Measurements from ENCODE around the gene KCNH2.
A peak's percentile ranks its signal among the peaks of the same experiment; 100 is the strongest.

Gene KCNH2

DNA sequence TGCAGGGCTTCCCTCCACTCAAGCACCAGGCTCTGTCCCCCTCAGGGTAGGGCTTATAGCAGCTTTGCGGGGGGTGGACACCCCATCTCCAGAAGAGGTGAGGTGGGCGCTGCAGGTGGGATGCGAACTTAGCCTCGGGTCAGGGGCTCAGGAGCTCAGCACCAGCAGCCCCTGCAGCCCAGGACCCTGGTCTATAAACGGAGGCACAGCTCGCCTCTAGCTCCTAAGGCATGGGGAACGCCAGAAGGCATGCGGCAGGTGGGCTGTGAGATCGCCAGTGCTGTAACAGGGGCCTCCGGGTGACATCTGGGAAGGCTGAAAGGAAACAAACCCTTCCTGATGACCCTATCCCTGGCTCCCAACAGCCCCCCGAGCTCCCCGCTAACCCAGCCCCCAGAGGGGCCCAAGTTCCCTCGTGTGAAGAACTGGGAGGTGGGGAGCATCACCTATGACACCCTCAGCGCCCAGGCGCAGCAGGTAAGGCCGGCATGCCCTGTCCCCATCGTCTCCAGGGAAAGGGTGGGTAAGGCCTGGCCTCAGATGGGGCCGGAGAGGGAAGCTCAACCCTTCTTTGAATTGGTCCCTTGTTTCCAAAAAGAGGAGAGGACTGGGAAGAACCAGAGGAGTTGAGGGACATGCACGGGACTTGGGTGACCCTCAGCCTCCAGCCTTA lies 16.9 kb upstream of the KCNH2 start:
- DNase-seq = no peak
- H3K9me3 Mint-ChIP-seq = peaks cover 9 to 11% of the 10 kb centered on the region in 2 donors
- H3K4me3 Mint-ChIP-seq = no peak overlapping the region
- H3K27me3 Mint-ChIP-seq = peaks cover 47 to 57% of the 10 kb centered on the region in 2 donors
- peaks cover 2 to 8% of the 10 kb centered on the region in 2 donors for H3K4me1 Mint-ChIP-seq
- H3K36me3 Mint-ChIP-seq = peaks cover 5 to 9% of the 10 kb centered on the region in 2 donors
- H3K27ac Mint-ChIP-seq = no peak overlapping the region
- ATAC-seq (replicated peaks) = peak in 1 of 2 donors; percentile 5

DNA sequence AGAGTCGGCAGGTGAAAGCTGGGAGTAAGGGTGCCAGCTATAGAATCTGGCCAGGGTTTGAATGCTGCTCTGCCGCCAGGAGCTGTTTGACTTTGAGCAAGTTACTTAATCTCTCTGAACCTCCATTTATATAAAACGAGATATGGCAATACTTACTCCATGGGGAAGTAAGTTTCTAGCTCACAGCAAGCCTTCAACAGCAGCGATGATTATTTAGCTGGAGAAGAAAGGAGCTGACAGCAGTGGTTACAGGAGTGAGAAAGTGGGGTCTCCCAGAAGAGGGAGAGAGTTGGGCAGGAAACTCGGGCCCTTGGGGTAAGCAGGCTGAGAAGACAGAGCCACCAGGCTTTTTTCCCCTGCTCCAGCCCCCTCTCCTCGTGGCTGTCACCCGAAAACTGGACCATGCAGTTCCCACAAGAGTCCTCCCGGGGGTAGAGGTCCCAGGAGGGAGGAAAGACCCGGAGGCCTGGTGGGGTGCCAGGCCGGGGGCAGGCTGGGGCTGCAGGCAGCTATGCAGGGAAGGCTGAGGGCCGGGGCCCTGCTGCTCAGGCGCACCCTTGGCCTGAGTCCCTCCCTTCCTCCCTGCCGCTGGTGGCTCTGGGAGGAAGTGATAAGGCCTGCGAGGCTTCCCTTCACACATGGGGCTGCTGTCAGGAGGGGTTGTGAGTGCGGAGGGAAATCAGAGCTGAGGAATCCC lies 16.2 kb upstream of the KCNH2 start:
- ATAC-seq (replicated peaks) = peak; percentile 63 to 64

DNA sequence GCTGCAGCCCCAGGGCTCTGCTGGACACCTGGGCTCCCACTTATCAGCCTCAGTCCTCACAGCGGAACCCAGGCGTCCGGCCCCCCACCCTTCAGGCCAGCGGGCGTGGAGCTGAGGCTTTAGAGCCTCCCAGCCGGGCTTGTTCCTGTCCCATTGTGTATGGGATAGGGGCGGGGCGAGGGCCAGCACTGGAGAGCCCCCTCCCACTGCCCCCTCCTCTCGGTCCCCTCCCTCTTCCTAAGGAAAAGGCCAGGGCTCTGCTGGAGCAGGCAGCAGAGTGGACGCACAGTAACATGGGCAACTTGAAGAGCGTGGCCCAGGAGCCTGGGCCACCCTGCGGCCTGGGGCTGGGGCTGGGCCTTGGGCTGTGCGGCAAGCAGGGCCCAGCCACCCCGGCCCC lies 15.4 kb upstream of the KCNH2 start:
- Mint-ChIP-seq H3K27ac (no peak overlapping the region), H3K4me3 (no peak overlapping the region), H3K4me1 (peaks cover 3 to 15% of the 10 kb centered on the region in 2 donors), H3K36me3 (peaks cover 5 to 11% of the 10 kb centered on the region in 2 donors), H3K27me3 (peaks cover 58 to 64% of the 10 kb centered on the region in 2 donors), H3K9me3 (peaks cover 9 to 12% of the 10 kb centered on the region in 2 donors)
- ATAC-seq (replicated peaks) (no peak), DNase-seq (no peak)

More for the DNA sequence above, 16.2 kb upstream of the KCNH2 start:
- peaks cover 5 to 11% of the 10 kb centered on the region in 2 donors for H3K36me3 Mint-ChIP-seq
- no peak for DNase-seq
- H3K27me3 Mint-ChIP-seq = peaks cover 54 to 64% of the 10 kb centered on the region in 2 donors
- H3K27ac Mint-ChIP-seq = no peak overlapping the region
- peaks cover 2 to 8% of the 10 kb centered on the region in 2 donors for H3K4me1 Mint-ChIP-seq
- H3K9me3 Mint-ChIP-seq = peaks cover 9 to 12% of the 10 kb centered on the region in 2 donors
- no peak overlapping the region for H3K4me3 Mint-ChIP-seq

DNA sequence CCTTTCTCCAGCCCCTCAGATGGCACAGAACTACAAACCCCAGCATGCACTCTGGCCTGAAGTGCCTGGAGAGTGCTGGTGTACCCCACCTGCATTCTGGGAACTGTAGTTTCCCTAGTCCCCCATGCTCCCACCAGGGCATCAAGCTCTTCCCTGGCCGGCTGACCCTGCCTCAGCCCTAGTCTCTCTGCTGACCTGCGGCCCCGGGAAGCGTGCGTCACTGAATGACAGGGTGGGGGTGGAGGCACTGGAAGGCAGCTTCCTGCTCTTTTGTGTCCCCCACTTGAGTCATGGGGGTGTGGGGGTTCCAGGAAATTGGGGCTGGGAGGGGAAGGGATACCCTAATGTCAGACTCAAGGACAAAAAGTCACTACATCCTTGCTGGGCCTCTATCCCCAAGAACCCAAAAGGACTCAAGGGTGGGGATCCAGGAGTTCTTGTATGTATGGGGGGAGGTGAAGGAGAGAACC lies 14.7 kb upstream of the KCNH2 start:
- peaks cover 5 to 11% of the 10 kb centered on the region in 2 donors for H3K36me3 Mint-ChIP-seq
- peaks cover 58 to 64% of the 10 kb centered on the region in 2 donors for H3K27me3 Mint-ChIP-seq
- no peak overlapping the region for H3K27ac Mint-ChIP-seq
- ATAC-seq (replicated peaks) (peak; percentile 68 to 73), DNase-seq (no peak)
- H3K4me3 Mint-ChIP-seq = no peak overlapping the region
- H3K9me3 Mint-ChIP-seq = peaks cover 9 to 12% of the 10 kb centered on the region in 2 donors
- H3K4me1 Mint-ChIP-seq = peaks cover 8 to 20% of the 10 kb centered on the region in 2 donors

DNA sequence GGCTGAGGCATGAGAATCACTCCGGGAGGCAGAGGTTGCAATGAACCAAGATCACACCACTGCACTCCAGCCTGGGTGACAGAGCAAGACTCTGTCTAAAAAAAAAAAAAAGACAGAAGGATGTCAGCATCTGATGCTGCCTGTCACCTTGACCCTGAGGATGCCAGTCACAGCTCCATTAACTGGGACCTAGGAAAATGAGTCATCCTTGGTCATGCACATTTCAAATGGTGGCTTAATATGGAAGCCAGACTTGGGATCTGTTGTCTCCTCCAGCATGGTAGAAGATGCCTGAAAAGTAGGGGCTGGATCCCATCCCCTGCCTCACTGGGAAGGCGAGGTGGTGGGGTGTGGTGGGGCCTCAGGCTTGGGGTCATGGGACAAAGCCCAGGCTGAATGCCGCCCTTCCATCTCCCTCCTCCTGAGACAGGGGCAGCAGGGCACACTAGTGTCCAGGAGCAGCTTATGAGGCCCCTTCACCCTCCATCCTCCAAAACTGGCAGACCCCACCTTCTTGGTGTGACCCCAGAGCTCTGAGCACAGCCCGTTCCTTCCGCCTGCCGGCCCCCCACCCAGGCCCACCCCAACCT lies 14.0 kb upstream of the KCNH2 start:
- DNase-seq (no peak), ATAC-seq (replicated peaks) (no peak)
- H3K27ac Mint-ChIP-seq = no peak overlapping the region
- peaks cover 5 to 11% of the 10 kb centered on the region in 2 donors for H3K36me3 Mint-ChIP-seq
- H3K4me3 Mint-ChIP-seq = no peak overlapping the region
- peaks cover 8 to 20% of the 10 kb centered on the region in 2 donors for H3K4me1 Mint-ChIP-seq
- peaks cover 58 to 64% of the 10 kb centered on the region in 2 donors for H3K27me3 Mint-ChIP-seq
- H3K9me3 Mint-ChIP-seq = peaks cover 9 to 12% of the 10 kb centered on the region in 2 donors

DNA sequence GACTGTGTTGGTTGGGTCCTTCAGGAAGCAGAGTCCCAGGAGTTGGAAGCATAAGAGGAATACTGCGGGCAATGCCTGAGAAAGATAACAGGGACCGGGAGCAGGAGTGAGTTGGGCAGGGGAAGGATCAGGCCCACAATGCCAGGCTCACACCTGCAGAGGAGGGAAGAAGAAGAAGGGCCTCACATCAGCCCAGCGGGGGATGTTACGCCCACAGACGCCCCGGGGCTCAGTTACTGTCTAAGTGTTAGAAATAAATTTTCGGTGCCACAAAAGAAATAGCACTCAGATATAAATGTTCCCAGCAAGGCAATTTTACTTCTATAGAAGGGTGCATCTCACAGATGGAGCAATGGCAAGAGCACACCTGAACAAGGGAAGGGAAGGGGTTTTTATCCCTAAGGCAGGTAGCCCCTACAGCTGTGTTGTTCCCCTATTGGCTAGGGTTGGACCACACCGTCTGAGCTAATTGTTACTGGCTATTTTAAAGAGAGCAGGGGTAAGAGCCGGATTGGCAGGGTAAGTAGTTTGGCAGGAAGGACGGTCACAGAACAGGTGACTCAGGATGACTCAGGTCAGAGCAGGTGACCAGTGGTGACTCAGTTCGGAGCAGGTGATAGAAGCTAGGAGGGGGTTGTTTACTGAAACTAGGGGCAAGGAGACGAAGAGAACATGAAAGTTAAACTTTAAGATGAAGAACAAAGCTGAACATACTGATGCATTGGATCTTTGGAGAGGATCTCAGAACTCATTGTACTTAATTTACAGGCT lies 12.5 kb upstream of the KCNH2 start, which contains the start of gene NOS3:
Gene NOS3, plus strand, starts transcription at position 602 of the 771 bp plus-strand sequence. CDS start 2,787 bp downstream, outside the sequence.
- Mint-ChIP-seq H3K4me1 (peaks cover 12 to 19% of the 10 kb centered on the region in 2 donors), H3K27ac (no peak within 1 kb of the TSS), H3K27me3 (peaks cover 57 to 69% of the 10 kb centered on the region in 2 donors), H3K4me3 (no peak within 1 kb of the TSS), H3K9me3 (peaks cover 9 to 12% of the 10 kb centered on the region in 2 donors), H3K36me3 (peaks cover 5 to 11% of the 10 kb centered on the region in 2 donors)
- no peak for DNase-seq
- no peak for ATAC-seq (replicated peaks)

DNA sequence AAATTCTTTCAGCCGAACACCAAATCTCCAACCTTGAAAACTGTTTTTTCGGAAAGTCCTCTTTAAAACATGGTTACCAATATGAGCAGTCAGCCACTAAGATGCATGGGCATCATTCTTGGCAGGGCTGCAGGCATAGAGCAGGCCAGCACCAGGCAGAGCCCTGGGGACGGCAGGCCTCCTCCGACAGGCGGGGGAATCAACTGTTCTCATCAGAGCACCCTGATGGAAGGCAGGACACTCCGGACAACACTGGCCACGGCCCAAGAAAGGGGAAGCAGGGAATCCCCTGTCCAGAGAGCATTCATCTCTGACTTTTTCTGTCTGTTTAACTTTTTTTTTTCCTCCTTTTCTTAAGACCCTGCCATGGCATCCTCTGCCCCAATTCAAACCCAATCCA lies 11.3 kb upstream of the KCNH2 start:
- H3K4me3 Mint-ChIP-seq = no peak overlapping the region
- peaks cover 5 to 11% of the 10 kb centered on the region in 2 donors for H3K36me3 Mint-ChIP-seq
- peaks cover 61 to 76% of the 10 kb centered on the region in 2 donors for H3K27me3 Mint-ChIP-seq
- H3K9me3 Mint-ChIP-seq = peaks cover 9 to 12% of the 10 kb centered on the region in 2 donors
- H3K27ac Mint-ChIP-seq = no peak overlapping the region
- H3K4me1 Mint-ChIP-seq = peaks cover 10 to 19% of the 10 kb centered on the region in 2 donors
- DNase-seq (no peak), ATAC-seq (replicated peaks) (no peak)

DNA sequence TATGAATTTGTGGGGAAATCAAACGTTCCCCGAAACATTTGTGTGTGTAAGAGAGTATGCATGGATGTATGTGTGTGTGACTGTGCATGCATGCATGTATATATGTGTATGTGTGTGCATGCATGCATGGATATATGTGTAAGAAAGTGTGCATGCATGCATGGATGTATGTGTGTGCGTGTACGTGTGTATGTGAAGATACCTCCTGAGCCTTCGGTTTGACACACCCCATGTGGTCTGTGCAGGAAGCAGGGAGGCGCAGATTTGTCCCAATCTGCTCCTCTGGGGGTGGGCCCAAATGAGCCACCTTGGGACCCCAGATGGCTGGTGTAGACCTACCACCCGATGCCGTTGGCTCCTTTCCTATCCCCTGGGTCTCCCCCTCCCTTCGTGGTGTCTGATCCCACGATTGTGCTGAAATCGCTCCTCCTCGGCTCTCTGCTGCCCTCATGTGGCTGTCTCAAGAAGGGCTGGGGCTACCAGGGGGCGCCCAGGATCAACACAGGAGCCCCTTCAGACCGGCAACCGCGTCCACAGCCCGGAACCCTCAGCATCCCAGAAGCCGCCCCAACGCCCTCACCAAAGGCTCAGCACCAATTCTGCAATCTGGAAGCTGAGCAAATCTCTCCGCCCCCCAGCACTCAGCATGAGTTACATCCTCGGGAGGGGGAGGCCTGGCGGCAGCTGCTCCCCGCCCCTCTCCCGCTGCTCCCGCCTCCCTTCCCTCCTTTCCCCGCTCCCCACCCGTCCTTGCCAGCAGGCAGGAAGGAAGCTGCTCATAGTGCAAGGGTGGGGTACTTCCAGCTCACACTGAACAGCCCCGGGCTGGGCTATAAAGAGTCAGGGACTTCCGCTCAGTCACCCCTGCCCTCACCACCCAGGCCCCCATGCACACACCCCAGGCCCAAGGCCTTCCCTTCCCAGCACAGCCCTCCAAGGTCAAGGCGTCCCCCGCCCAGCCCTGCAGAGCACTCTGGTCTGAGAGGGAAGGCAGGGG lies 10.4 kb upstream of the KCNH2 start:
- H3K9me3 Mint-ChIP-seq = peaks cover 9 to 12% of the 10 kb centered on the region in 2 donors
- ATAC-seq (replicated peaks) (peak; percentile 63 to 70), DNase-seq (no peak)
- H3K36me3 Mint-ChIP-seq = peaks cover 5 to 11% of the 10 kb centered on the region in 2 donors
- no peak overlapping the region for H3K27ac Mint-ChIP-seq
- H3K27me3 Mint-ChIP-seq = peaks cover 61 to 81% of the 10 kb centered on the region in 2 donors
- no peak overlapping the region for H3K4me3 Mint-ChIP-seq
- peaks cover 10 to 19% of the 10 kb centered on the region in 2 donors for H3K4me1 Mint-ChIP-seq

DNA sequence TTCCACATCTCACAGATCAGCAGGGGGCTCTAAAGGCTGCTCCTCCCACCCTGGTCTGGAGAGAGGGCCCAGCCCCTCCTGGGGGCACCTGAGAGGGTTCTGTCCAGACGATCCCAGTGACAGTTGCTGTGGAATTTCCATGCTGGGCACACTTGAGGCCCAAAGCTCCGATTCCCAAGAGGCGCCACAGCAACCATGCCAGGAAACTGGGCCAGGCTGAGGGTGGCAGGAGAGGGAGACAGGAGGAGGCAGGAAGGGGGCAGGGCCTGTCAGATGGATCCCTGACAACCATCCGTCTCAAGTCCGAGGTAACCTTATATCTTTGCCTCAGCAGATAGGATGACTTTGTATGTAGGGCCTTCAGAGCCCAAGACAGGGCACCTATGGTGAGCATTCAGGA lies 8.4 kb upstream of the KCNH2 start:
- no peak for ATAC-seq (replicated peaks)
- Mint-ChIP-seq H3K27ac (no peak overlapping the region), H3K4me1 (peaks cover 10 to 19% of the 10 kb centered on the region in 2 donors), H3K36me3 (peaks cover 4 to 11% of the 10 kb centered on the region in 2 donors), H3K4me3 (no peak overlapping the region), H3K27me3 (peaks cover 73 to 90% of the 10 kb centered on the region in 2 donors), H3K9me3 (peaks cover 12 to 13% of the 10 kb centered on the region in 2 donors)
- DNase-seq = no peak

DNA sequence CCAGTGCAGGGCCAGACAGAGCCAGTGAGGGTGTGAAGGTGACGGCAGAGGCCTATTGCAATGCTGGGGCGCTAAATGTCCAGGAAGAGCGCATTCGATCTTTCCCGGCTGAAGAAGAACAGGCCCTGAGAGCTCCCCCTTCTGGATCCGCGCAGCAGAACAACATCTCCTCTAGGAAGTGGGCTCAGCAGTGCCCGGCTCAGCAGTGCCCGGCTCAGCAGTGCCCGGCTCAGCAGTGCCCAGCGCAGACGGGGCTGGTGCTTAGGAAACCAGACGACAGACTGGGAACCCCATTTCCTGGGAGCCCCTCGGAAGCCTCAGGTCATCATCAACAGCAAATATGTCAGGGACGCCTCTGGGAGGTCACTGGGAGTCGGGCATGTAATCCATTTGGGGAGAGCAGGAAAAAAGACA lies 8.0 kb upstream of the KCNH2 start:
- ATAC-seq (replicated peaks) (peak; percentile 57 to 71), DNase-seq (no peak)
- Mint-ChIP-seq H3K27ac (no peak overlapping the region), H3K27me3 (peaks cover 73 to 90% of the 10 kb centered on the region in 2 donors), H3K9me3 (peaks cover 9 to 13% of the 10 kb centered on the region in 2 donors), H3K36me3 (peaks cover 4 to 11% of the 10 kb centered on the region in 2 donors), H3K4me3 (no peak overlapping the region), H3K4me1 (peaks cover 10 to 19% of the 10 kb centered on the region in 2 donors)

DNA sequence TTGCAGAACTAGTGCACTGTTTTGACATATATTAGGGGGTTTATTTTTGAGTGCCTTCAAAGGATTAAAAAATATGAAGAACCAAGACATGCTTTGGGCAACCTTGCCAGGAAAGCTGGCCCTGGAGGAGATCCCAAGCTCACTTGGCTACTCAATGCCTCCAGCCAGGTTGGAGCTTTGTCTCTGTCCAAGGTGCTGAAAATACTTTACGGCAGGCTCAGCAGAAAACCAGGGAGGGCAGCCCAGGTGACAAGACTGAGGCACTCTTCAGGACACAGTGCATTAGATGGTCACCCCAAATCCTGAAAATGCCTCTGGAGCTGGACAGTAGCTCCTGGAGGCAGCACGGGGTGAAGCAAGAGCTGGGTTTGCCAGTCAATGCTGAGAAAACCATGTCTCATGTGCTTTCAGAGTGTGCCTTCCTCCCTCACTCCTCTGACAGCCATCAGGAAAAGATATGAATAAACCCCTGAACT lies 5.8 kb upstream of the KCNH2 start:
- Mint-ChIP-seq H3K27me3 (peaks cover 67 to 88% of the 10 kb centered on the region in 2 donors), H3K9me3 (peaks cover 0 to 4% of the 10 kb centered on the region in 2 donors), H3K4me3 (no peak overlapping the region), H3K27ac (no peak overlapping the region), H3K36me3 (peaks cover 0 to under 1% of the 10 kb centered on the region in 2 donors), H3K4me1 (peaks cover 10 to 18% of the 10 kb centered on the region in 2 donors)
- DNase-seq = no peak
- ATAC-seq (replicated peaks) = no peak

DNA sequence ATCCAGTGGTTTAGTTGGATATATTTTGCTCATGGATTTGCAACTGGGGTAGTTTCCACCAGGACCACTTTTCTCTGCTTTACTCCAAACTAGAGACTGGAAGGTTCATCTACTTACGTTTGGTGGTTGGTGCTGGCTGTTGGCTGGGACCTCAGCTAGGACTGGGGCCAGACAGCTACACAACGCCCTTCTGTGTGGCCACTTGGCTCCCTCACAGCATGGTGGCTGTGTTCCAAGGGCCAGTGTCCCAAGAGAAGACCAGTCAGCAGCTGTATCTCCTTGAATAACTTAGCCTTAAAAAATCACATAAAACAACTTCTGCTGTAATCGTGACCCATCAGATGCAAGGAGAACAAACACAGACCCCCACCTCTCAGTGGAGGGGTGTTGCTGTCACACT lies 4.2 kb upstream of the KCNH2 start:
- peaks cover 0 to 4% of the 10 kb centered on the region in 2 donors for H3K36me3 Mint-ChIP-seq
- H3K4me1 Mint-ChIP-seq = peaks cover 12 to 18% of the 10 kb centered on the region in 2 donors
- DNase-seq (no peak), ATAC-seq (replicated peaks) (no peak)
- H3K9me3 Mint-ChIP-seq = peaks cover 0 to 4% of the 10 kb centered on the region in 2 donors
- no peak overlapping the region for H3K4me3 Mint-ChIP-seq
- H3K27me3 Mint-ChIP-seq = peaks cover 59 to 82% of the 10 kb centered on the region in 2 donors
- H3K27ac Mint-ChIP-seq = no peak overlapping the region
